Activated CD4-positive, alpha-beta memory T cell treated with anti-CD3 and anti-CD28 coated beads, Interleukin-2, amount 10 ng/mL, durations not matched to agents 7 days and 5 days (primary cell): ENCODE measurements around the gene CCR6. TPM values are rescaled to one million over a fixed set of nuclear protein-coding genes. Genes with fewer than 3 reads are reported as not detected.
A peak's percentile ranks its signal among the peaks of the same experiment; 100 is the strongest.

Experiments
- CTCF ChIA-PET: fragments of 350-600 bp; sonication (Branson Sonifier 250); formaldehyde crosslinking; loops from one replicate; lab custom pipeline; 2021; ENCODE audit warnings: antibody characterized with exemption, inconsistent platforms; lab: Charles Lee
- POLR2A ChIA-PET: fragments of 350-600 bp; sonication (Branson Sonifier 250); formaldehyde crosslinking; loops from one replicate; lab custom pipeline; 2021; ENCODE audit warnings: antibody characterized with exemption; lab: Charles Lee
- DNase-seq: peaks from one replicate; pipeline ENCODE4 v3.0.0-alpha.2; 2020
- H3K27ac Mint-ChIP-seq: one replicate; pipeline ENCODE4 v1.8.0; 2021; ENCODE audit warnings: mild to moderate bottlenecking, mixed read lengths
- H3K27me3 Mint-ChIP-seq: one replicate; pipeline ENCODE4 v1.8.0; 2021; ENCODE audit warnings: mixed read lengths
- H3K36me3 Mint-ChIP-seq: one replicate; pipeline ENCODE4 v1.8.0; 2021; ENCODE audit warnings: low read depth, mixed read lengths
- H3K4me1 Mint-ChIP-seq: one replicate; pipeline ENCODE4 v1.8.0; 2021; ENCODE audit warnings: mixed read lengths
- H3K4me3 Mint-ChIP-seq: one replicate; pipeline ENCODE4 v1.8.0; 2021; ENCODE audit warnings: mild to moderate bottlenecking, mixed read lengths
- H3K9me3 Mint-ChIP-seq: one replicate; pipeline ENCODE4 v1.8.0; 2021; ENCODE audit warnings: mixed read lengths
- total RNA-seq, 2 experiments: library from RNA; stranded (reverse); gene quantifications; one replicate each; pipeline ENCODE4 v1.2.3, GENCODE V29; 2021

Gene CCR6
- total RNA-seq, 2 experiments from 2014 or later: 20.0 to 20.3 TPM

DNA sequence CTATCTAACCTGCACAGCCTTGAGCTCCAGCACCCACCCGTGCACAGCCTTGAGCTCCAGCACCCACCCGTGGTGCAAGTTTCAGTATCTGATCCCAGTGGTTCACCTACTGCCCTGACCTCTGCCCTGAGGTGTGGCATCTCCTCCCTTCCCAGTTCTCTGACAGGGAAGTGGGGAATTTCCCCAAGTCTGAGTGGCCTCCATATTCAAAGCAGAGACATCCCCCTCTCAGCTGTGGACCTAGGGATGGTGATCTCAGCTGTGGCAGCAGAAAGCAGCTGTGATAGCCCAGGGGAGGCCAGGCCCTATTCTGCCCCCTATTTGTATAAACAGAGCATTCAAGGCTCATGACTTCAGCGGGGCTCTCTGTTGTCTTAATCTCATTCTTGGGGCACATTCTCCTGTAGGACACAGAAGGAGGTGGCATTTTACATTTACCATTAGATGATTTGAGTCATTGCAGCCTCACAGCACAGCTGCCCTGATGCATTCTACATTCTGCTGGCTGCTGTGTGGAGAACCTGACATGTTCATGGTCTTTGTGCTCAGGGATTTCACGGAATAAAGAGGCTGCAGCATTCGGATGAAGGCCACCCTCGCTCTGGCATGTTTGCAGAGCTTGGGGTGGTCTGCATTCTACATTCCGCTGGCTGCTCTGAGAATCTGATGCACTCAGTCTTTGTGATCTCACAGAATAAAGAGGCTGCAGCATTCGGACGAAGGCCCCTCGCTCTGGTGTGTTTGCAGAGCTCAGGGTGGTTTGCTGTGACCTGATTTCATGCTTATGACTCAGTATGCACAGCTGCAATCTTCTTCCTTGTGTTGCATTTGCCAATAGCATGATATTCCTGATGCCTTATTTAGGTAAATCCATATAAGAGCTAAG is 17.9 kb downstream of the CCR6 start:
- Mint-ChIP-seq H3K4me3 (no peak overlapping the region), H3K9me3 (no peaks in the 10 kb centered on the region), H3K4me1 (peaks cover 28% of the 10 kb centered on the region), H3K36me3 (peaks cover 22% of the 10 kb centered on the region), H3K27me3 (no peaks in the 10 kb centered on the region), H3K27ac (no peak overlapping the region)
- CTCF ChIA-PET: interaction anchor here (0.9 to 3.3 kb wide), 15 partner anchors 10 to 383 kb away, joined by 3 to 18 read pairs (median 5); partner anchors contain the start of genes CCR6 and CEP43
- DNase-seq: no peak
- POLR2A ChIA-PET: interaction anchor here (1.0 to 5.3 kb wide), 4 partner anchors 18 to 142 kb away, joined by 3 to 32 read pairs (median 4); partner anchors contain the start of genes CCR6 and CEP43

DNA sequence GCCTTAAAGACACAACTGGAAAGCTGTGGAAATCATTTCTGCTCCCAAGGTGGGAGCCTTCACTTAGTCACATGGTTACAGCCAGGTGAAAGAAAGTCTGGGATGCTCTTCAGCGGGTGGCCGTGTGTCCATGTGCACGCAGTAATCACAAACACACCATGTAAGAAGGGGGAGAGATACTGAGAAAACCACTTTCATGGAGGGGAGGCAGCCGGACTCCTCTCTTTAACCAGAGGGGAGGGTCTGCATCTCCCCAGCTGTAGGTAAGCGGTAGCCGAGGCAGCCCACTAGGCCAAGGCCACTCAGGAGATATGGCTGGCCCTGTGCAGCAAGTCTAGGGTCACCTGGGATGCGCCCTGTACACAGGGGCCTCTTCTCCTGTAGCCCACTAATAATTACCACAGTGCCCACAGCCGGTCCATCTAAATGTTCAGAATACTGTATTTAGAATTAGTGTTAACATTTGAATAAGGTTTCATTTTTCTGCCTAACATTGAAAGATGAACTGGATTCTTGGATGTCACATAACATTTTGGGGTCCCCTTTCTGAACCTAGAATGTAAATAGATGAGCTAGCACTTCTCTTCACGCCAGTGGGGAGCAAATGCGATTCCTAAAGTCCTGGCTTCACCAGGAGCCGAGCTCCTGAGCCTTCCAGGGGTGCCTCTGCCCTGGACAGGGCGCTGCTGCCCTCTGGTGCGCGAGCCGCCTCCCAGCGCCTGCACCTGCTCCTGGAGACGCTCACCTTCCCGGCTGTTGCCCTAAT is 19.0 kb downstream of the CCR6 start:
- H3K4me3 Mint-ChIP-seq: no peak overlapping the region
- peaks cover 22% of the 10 kb centered on the region for H3K4me1 Mint-ChIP-seq
- no peaks in the 10 kb centered on the region for H3K9me3 Mint-ChIP-seq
- ChIA-PET POLR2A (interaction anchor here (1.0 to 5.3 kb wide), 5 partner anchors 19 to 144 kb away, joined by 3 to 32 read pairs (median 4); partner anchors contain the start of gene CCR6), CTCF (interaction anchor here (0.6 to 3.3 kb wide), 19 partner anchors 11 to 384 kb away, joined by 3 to 18 read pairs (median 5); partner anchors contain the start of genes CCR6 and CEP43)
- no peak overlapping the region for H3K27ac Mint-ChIP-seq
- no peaks in the 10 kb centered on the region for H3K27me3 Mint-ChIP-seq
- peak; percentile 57 for DNase-seq
- H3K36me3 Mint-ChIP-seq: peaks cover 12% of the 10 kb centered on the region

DNA sequence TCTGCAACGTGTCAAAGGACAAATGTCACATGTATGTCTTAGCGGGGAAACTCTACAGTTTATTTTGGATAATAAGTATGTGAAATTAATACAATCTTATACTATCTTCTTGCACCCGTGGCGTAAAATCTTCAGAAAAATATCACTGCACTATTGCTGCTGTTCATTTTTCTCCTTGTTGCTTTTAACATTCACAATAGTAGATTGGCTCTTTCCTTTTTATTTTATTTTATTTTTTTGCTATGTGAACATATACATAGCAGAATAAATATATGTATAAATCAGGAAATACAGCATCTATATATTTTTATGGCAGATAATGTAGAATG is 19.5 kb downstream of the CCR6 start:
- ChIA-PET CTCF (interaction anchor here (0.6 to 3.3 kb wide), 14 partner anchors 12 to 385 kb away, joined by 3 to 18 read pairs (median 5); partner anchors contain the start of genes CCR6 and CEP43), POLR2A (interaction anchor here (1.0 to 5.3 kb wide), 3 partner anchors 19 to 145 kb away, joined by 3 to 32 read pairs (median 4); partner anchors contain the start of gene CCR6)
- no peak overlapping the region for H3K27ac Mint-ChIP-seq
- H3K9me3 Mint-ChIP-seq: no peaks in the 10 kb centered on the region
- peaks cover 7% of the 10 kb centered on the region for H3K36me3 Mint-ChIP-seq
- peaks cover 20% of the 10 kb centered on the region for H3K4me1 Mint-ChIP-seq
- no peak overlapping the region for H3K4me3 Mint-ChIP-seq
- H3K27me3 Mint-ChIP-seq: no peaks in the 10 kb centered on the region
- no peak for DNase-seq

DNA sequence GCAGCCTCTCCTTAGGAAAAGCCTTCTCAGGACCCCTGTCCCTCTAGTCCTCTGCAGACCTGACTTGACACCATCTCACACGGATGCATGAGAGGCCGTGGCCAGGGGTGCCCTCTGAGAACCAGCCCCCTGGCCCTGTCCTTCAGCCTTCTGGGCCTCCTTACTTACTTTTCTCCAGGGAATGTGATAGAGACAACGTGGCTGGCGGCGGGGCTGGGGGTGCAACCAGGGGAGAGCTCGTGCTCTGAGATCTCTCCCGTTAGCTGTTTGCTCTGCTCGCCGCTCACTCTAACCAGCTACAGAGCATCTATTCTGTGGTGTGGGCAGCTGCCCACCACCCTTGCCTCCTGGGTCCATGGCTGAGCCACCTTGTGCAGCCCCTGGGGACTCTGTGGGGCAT is 20.1 kb downstream of the CCR6 start:
- H3K4me1 Mint-ChIP-seq: peaks cover 23% of the 10 kb centered on the region
- H3K27ac Mint-ChIP-seq: no peak overlapping the region
- H3K27me3 Mint-ChIP-seq: no peaks in the 10 kb centered on the region
- ChIA-PET POLR2A (no interaction called here), CTCF (interaction anchor here (1.5 to 3.3 kb wide), 3 partner anchors 14 to 368 kb away, joined by 5 to 18 read pairs (median 15); partner anchors contain the start of gene CEP43)
- peaks cover under 1% of the 10 kb centered on the region for H3K36me3 Mint-ChIP-seq
- no peak overlapping the region for H3K4me3 Mint-ChIP-seq
- H3K9me3 Mint-ChIP-seq: no peaks in the 10 kb centered on the region
- DNase-seq: no peak

DNA sequence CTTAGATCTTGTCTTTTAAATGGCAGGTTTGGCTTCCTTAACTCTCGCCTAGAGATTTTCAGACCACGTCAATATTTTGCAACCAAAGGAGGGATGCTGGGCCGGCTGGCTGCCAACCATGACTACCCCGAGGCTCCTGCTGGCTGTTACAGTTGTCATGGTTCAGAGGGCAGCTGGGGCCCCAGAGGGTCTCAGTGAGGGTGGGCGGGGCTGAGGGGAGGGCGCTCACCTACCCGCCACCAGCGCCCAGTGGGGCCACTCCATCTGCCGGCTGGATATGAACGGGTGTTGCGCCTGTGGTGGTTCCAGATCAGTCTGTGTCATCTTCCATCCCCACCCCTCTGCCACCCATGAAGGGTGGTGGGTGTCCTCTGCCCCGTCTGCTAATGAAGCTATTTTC is 22.6 kb downstream of the CCR6 start:
- ChIA-PET CTCF (no interaction called here), POLR2A (no interaction called here)
- Mint-ChIP-seq H3K9me3 (no peaks in the 10 kb centered on the region), H3K27me3 (no peaks in the 10 kb centered on the region), H3K4me3 (no peak overlapping the region), H3K27ac (no peak overlapping the region), H3K4me1 (peaks cover 21% of the 10 kb centered on the region), H3K36me3 (no peaks in the 10 kb centered on the region)
- no peak for DNase-seq

DNA sequence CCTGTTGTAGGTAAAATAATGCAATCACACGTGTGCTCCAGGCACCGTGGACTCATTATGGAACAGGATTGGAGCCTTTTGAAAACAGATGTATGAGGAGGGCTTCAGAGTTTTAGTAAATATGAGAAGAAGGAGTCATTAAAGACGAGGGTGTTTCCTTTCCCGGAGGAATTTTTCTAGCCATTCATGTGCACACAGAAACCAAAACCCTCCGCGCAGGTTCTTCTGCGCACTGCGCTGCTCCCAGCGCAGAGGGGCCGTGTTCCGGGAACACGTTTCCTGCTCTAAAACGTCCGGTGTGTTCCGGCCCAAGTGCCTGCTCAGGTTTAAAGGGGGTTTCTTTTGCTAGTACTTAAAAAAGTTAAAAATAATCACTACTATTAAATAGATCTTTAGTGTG is 23.2 kb downstream of the CCR6 start:
- DNase-seq: no peak
- CTCF ChIA-PET: no interaction called here
- Mint-ChIP-seq H3K27ac (no peak overlapping the region), H3K9me3 (no peaks in the 10 kb centered on the region), H3K4me1 (peaks cover 18% of the 10 kb centered on the region), H3K36me3 (no peaks in the 10 kb centered on the region), H3K27me3 (no peaks in the 10 kb centered on the region), H3K4me3 (no peak overlapping the region)
- POLR2A ChIA-PET: no interaction called here

DNA sequence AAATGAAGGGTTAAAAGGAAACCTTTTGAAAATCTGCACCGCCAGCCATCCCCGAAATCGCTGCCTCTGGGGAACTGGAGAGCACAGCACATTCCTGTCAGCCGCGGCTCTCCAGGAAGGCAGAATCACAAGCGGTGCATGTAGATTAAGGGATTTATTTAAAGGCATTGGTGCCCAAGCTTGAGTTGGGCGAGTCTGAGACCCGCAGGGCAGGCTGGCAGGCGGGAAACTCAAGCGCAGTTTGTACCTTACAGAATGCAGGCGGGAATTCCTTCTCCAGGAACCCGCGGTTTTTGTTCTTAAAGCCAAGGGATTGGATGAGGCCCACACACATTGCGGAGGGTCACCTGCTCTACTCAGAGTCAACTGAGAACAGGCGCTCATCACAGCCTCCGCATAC is 24.1 kb downstream of the CCR6 start:
- Mint-ChIP-seq H3K4me1 (peaks cover 21% of the 10 kb centered on the region), H3K27me3 (no peaks in the 10 kb centered on the region), H3K9me3 (no peaks in the 10 kb centered on the region), H3K4me3 (no peak overlapping the region), H3K27ac (no peak overlapping the region), H3K36me3 (no peaks in the 10 kb centered on the region)
- CTCF ChIA-PET: no interaction called here
- DNase-seq: no peak
- POLR2A ChIA-PET: no interaction called here

DNA sequence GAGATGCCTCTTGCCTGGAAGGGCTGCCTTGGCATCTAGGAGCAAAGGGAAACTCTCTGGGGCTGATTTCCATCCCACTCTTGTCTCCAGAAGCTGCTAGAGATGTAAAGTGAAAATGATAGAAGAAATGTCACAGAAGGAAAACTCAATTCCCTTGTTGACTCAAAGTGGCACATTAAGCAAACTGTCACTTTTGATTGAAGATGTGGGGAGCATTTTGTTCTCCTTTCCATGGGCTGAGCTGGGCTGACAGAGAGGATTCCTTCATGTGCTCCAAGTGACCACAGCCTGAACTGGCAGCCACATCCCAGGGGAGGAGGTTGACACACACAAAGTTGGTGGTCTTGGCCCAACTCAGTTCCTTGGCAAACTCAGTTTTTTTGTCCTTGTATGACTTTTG is 25.1 kb downstream of the CCR6 start:
- ChIA-PET POLR2A (no interaction called here), CTCF (no interaction called here)
- Mint-ChIP-seq H3K27me3 (no peaks in the 10 kb centered on the region), H3K36me3 (no peaks in the 10 kb centered on the region), H3K4me3 (no peak overlapping the region), H3K4me1 (peaks cover 28% of the 10 kb centered on the region), H3K9me3 (no peaks in the 10 kb centered on the region), H3K27ac (no peak overlapping the region)
- DNase-seq: no peak

DNA sequence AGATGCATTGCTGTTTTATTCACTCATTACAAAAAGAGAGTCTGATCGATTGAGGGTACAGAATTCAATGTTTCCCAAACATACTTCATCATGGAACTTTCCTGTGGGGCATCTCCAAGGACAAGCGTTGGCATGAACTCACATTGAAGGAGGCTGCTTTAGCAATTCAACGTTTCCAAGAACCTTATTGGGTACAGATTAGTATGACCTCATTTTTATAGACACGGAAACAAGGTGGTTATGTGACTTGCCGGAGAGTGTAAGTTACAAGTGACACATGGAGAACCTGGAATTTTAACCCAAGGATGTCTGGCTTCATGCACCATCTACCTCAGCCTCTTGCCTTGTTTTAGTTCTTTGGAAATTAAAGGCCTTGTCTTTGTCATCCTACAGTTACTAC is 26.1 kb downstream of the CCR6 start:
- POLR2A ChIA-PET: no interaction called here
- peaks cover 36% of the 10 kb centered on the region for H3K4me1 Mint-ChIP-seq
- no peaks in the 10 kb centered on the region for H3K9me3 Mint-ChIP-seq
- no peak overlapping the region for H3K27ac Mint-ChIP-seq
- no peaks in the 10 kb centered on the region for H3K36me3 Mint-ChIP-seq
- no peak for DNase-seq
- no peak overlapping the region for H3K4me3 Mint-ChIP-seq
- CTCF ChIA-PET: no interaction called here
- H3K27me3 Mint-ChIP-seq: peaks cover 4% of the 10 kb centered on the region

DNA sequence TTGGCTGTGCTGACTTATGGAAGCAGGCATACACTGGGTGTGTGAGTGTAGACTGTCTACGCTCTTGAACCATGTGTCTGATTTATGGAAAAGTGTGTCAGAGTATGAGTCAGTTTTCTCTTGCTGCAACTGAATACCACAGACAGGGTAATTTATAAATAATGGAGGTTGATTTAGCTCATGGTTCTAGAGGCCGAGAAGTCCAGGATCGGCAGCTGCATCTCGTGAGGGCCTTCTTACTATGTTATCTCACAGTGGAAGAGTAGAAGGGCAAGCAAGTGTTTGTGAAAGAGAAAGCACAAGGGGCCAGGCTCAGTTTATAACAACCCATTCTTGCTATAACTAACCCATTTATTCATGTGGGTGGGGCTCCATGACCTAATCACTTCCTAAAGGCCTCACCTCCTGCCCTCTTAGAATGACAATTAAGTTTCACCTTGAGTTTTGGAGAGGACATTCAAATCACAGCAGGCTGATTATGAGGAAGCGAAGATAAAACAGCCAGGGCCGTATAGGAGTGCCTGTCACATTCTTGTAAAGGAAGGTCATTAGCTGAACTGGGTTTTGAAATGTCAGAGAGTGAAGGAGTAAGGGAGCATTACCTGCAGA is 28.1 kb downstream of the CCR6 start:
- H3K27ac Mint-ChIP-seq: no peak overlapping the region
- H3K4me1 Mint-ChIP-seq: peaks cover 36% of the 10 kb centered on the region
- CTCF ChIA-PET: no interaction called here
- DNase-seq: no peak
- peaks cover 7% of the 10 kb centered on the region for H3K27me3 Mint-ChIP-seq
- no peak overlapping the region for H3K4me3 Mint-ChIP-seq
- no peaks in the 10 kb centered on the region for H3K36me3 Mint-ChIP-seq
- POLR2A ChIA-PET: interaction anchor here (1.0 kb wide), 1 partner anchor 31 kb away, joined by 3 read pairs; no protein-coding TSS in a partner anchor
- H3K9me3 Mint-ChIP-seq: no peaks in the 10 kb centered on the region

DNA sequence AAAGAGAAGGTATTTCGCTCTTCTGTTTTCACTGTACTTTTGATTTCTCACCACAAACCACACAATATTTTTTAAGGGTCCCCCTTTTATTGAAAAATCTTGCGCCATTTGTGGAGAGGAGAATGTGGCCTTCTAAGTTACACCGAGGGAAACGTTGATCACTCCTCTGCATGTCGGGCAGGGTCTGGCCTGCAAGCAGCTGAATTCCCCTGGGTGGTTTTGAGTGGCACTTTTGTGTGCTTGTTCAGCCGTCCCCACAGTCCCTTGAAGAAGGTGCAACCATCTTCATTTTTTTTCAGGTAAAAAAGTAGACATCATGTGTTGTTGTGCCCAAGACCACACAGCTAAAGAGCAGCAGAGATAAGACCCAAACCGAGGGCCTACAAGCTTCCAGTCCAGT is 28.8 kb downstream of the CCR6 start:
- Mint-ChIP-seq H3K4me3 (no peak overlapping the region), H3K9me3 (no peaks in the 10 kb centered on the region), H3K36me3 (no peaks in the 10 kb centered on the region), H3K4me1 (peaks cover 36% of the 10 kb centered on the region), H3K27ac (no peak overlapping the region), H3K27me3 (peaks cover 7% of the 10 kb centered on the region)
- ChIA-PET POLR2A (interaction anchor here (1.0 kb wide), 1 partner anchor 31 kb away, joined by 3 read pairs; no protein-coding TSS in a partner anchor), CTCF (no interaction called here)
- DNase-seq: no peak

DNA sequence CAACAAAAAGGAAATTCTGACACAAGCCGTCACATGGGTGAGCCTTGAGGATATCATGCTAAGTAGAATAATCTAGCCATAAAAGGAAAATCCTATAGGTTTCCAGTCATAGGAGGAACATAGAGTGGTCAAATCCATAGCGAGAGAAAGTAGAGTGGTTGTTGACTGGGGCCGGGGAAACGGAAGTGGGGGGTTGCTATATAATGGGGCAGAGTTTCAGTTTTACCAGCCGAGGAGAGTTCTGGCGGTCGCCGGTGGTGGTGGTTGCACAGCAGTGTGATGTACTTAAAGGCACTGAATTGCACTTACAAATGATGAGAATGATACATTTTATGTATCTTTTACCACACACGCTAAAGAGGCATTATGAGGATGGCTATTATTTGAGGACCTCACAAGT is 30.0 kb downstream of the CCR6 start:
- ChIA-PET CTCF (no interaction called here), POLR2A (interaction anchor here (1.8 kb wide), 1 partner anchor 30 kb away, joined by 5 read pairs; the partner anchor contains the start of gene CCR6)
- Mint-ChIP-seq H3K27ac (no peak overlapping the region), H3K4me1 (peaks cover 35% of the 10 kb centered on the region), H3K9me3 (no peaks in the 10 kb centered on the region), H3K36me3 (no peaks in the 10 kb centered on the region), H3K27me3 (peaks cover 7% of the 10 kb centered on the region), H3K4me3 (peak overlapping the region; percentile 59)
- DNase-seq: peak; percentile 50
